GOT3 (cell line): Measurements from ENCODE around the gene RTL3.
"Not testable (repeated sequence)": the region's sequence is repeated elsewhere in the genome, so short reads cannot be mapped to it uniquely, and the experiment has no call there.

Experiments
- DNase-seq: peaks from one replicate; lab custom pipeline; 2025; ENCODE audit warnings: mixed read lengths; lab: John Stamatoyannopoulos, UW

Gene RTL3, protein sequence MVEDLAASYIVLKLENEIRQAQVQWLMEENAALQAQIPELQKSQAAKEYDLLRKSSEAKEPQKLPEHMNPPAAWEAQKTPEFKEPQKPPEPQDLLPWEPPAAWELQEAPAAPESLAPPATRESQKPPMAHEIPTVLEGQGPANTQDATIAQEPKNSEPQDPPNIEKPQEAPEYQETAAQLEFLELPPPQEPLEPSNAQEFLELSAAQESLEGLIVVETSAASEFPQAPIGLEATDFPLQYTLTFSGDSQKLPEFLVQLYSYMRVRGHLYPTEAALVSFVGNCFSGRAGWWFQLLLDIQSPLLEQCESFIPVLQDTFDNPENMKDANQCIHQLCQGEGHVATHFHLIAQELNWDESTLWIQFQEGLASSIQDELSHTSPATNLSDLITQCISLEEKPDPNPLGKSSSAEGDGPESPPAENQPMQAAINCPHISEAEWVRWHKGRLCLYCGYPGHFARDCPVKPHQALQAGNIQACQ

DNA sequence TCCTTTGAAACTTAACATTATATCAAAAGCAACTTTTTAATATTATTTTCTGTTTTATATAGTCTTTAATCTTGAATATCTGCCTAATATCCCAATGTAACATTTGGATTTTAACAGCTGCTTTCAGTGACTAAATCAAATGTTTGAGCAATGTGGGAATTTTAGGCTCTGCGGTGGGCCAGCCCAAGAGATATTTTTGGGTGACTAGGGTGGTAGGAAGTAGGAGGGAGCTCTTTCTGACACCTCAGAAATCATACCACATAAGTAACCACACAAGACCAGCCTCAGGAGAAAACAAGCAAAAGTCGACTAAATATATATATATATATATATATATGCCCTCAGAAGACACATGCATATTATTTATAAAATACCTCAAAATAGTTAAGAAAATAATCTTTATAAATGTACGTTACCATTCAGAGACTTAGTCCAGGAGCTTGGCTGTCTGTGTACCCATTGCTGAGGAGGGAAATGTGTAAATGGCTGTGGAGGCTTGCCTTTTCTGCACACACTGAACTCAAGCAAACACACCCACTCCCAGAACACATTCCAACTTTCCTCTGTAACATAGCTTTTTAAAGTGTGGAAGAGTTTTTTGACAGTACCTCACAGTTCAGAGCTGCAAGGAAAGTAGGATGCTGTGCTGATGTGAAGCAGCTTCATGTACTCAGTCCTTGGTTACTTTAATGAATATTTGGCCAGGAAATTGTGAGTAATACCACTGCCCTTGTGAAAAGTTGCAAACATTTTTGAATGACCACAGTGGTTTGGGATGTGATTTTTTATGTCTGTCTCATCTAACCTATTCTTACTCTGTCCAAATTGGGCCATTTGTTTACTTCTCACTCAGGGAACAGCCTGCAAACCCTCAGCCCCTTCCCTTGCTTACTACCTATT is at the start of gene RTL3:
Gene RTL3 (minus strand): TSS at position 484 of the 900 bp plus-strand sequence. CDS start 908 bp downstream, outside the sequence.
- no peak for DNase-seq

DNA sequence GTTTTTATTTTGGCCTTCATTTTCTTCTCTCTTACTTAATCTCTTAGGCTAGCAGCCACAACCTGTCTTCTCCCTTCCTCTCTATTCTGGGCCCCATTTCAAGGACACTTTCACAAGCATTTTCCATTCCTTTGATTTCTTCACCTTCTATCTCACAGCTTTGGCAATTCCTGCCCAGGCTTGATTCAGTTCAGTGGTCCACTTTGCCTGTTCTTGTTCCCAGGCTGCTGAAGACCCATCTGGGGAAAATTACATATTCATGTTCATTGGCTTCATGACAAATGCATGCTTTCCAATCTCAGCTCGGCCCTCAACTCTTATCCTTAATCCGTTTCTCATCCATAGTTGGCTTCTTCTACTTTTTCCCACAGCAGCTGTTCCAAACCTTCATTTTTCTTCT is 49.7 kb upstream of the RTL3 start:
- no peak for DNase-seq

- no peak for DNase-seq
These were observed 49.1 kb upstream of the RTL3 start for GRCh38 chrX:78708262-78708661.

- DNase-seq: no peak
These were observed 46.9 kb upstream of the RTL3 start for GRCh38 chrX:78706071-78706470.

- DNase-seq: no peak
These were observed 34.4 kb upstream of the RTL3 start for GRCh38 chrX:78693536-78693935.

DNA sequence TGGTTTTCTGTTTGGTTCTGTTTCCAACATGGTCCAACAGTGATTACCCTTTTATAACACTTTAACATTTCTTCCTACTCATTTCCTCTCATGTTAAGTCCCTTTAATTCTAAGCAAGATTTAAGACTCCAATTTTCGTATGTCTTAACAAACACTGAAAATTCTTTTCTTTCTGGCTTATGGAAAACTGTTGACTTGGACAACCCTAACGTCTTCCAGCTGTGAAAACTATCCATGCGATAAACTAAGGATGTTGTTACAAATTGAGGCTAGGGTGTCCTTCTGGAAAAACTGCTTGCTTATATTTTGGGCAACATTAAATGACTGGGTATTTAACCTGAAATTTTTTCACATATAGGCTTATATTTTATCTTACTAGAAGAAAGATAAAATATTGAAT is 33.9 kb upstream of the RTL3 start:
- DNase-seq: no peak

DNA sequence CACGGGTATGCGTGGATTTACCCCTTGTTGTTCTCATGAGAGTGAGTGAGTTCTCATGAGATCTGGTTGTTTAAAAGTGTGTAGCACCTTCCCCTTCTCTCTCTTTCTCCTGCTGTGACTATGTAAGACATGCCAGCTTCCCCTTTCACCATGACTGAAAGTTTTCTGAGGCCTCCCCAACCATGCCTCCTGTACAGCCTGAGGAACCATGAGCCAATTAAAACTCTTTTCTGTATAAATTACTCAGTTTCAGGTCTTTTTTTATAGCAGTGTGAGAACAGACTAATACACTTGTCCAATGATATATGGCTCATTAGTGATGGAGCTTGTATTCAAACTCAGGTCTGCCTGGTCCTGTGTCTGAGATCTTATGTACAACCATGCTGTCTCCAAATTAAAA is 28.5 kb upstream of the RTL3 start:
- no peak for DNase-seq

- DNase-seq: no peak
These were observed 14.1 kb upstream of the RTL3 start for GRCh38 chrX:78673246-78673645.

DNA sequence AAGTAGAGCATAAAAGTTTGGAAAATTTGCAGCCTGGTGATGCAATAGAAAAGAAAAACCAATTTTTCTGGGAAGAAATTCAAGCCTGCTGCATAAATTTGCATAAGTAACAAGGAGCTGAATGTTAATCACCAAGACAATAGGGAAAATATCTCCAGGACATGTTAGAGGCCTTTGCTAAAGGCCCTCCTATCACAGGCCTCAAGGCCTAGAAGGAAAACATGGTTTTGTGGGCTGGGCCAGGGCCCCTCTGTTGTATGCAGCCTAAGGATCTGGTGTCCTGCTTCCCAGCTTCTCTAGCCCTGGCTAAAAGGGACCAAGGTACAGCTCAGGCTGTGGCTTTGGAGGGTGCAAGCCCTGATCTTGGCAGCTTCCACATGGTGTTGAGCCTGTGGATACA is 6.2 kb upstream of the RTL3 start:
- DNase-seq: no peak

DNA sequence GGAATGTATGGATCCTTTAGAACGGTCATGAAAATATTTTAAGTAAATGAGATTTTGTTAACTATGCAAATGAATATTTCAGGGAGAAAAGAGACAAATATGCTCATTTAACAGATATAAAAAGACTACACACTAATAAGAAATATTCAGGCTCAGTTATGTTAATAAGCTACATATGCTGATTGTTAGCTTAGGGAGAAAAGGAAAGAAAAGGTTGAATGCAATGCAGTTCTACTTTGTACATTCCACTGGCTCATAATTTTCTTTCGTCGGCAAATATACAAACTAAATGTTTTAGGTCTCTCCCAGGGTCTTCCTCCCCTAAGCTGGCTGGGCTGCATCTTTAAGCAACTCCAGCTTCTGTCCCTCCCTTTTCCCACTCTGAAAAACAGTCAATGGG is 2.7 kb upstream of the RTL3 start:
- DNase-seq: no peak

GRCh38 chrX:78659955-78660354 is 827 bp upstream of the RTL3 start:
- no peak for DNase-seq

DNA sequence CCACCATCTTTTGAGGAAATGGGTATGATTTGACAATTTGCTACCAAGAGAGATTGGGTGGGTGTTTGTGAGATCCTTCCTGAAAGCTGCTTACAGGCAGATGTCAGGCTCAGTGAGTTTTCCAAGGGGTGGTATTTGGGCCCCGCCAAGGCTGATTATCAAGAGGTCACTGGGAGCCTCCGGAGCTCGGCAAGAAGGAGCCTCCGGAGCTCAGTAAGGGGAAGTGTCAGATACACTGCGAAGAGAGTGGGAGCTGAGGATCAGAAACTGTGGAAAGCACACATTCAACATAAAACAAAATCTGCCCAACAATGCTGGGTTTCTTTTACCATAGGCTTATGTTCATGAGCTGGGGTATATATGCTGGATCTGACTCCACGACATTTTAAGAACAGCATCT is 714 bp downstream of the RTL3 start:
- no peak for DNase-seq

DNA sequence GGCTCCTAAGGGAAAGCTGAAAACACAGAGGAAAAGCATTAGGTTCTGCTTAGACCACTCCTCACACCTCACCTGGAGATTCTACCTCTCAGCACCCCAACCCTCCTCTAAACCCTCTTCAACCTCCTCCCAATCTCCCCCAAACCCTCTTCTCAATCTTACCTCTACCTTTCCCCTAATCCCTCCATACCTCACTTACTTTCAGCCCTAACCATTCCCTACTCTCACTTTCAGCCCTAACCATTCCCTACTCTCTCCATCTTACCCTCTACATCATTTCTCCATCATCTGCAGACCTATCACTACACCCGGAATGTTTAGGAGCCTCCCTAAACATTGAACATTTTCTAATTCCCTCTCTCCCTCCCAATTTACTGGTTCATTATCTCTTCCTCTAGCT is 3.5 kb downstream of the RTL3 start:
- DNase-seq: no peak

DNA sequence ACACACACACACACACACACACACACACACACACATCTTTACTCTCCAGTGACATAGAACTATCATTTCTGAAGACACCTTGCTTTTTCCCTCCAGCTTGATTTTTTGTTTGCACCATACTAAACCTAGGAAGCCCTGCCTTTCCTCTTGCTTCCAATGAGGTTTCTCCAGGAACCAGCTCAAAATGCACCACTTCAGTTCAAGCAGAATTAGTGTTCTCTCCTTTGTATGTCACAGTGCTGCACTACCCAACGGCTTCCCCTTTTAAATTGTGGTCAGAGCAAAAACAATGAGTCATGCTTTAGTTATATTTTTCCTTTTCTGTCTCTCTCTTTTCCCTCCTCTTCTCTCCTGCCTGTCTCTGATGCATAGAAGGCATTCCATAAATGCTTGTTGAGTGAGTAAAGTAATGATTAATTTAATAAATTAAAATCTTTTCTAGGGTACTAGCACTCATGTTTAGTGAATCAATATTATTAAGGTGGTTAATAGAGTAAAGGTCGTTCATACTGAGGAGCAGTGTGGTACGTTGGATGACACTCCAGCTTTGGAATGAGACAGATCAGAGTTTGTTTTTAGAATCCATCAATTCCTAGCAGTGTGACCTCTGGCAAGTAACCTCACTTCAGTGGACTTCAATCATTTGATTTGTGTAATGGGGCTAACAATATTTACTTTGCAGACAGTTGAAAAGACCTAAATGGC is 5.9 kb downstream of the RTL3 start:
- no peak for DNase-seq

DNA sequence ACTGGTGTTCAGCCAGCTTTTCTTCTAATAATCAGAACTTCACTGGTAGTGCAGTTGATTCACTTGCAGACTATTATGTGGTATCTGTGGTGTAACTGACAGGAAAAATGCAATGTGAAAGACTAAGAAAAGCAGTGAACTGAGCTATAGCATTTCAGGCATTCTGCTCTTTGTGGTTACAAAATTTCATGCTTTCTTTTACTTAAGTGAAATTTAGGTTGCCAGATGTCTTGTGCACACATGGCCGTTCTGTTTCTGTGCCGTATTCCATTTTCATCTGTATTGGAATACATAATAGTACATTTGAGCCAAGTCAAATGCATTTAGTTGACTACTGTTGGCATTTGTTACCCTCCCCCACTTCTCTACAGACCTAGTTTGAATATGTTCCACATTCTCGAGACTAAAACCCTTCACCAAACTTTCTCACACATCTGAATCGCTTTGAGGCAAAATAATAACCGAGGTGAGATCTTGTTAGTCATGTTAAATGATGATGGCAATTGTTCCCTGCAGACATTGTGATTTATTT is 8.2 kb downstream of the RTL3 start:
- no peak for DNase-seq

DNA sequence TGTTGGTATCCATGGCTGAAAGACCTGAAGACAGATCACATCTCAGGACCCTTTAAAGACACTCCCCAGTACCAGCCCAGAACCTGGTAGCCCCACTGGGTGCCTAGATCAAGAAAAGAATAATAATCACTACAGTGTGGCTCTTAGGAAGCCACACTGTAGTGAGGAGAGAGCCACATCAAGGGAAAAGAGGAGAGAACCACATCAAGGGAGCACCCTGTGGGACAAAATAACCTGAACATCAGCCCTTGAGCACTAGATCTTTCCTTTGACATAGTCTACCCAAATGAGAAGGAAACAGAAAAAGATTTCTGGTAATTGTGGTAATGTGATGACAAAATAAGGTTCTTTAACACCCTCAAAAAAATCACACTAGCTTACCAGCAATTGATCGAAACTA is 15.3 kb downstream of the RTL3 start:
- no peak for DNase-seq

DNA sequence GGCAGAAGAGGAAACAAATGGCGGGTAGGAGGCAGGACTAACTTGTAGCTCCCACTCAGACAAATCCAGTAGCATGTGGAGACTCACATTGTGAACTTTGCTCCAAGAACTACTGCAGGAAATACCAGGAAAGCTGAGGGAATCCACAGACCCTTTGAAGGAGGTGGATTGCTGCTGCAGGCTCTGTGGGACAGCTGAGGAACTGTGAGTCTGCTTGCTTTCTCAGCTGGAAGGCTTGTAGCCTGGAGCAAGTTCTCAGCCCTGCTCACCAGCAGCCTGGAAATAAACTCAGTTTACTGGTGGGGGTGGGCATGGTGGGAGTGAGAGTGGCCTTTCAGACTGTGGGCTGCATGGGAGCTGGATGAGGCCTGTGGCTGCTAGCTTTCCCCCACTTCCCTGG is 16.0 kb downstream of the RTL3 start:
- no peak for DNase-seq

GRCh38 chrX:78636096-78636495 is 23.0 kb downstream of the RTL3 start:
- not testable (repeated sequence) for DNase-seq

GRCh38 chrX:78624962-78625909 is 33.9 kb downstream of the RTL3 start:
- DNase-seq: no peak

GRCh38 chrX:78624426-78624825 is 34.7 kb downstream of the RTL3 start:
- DNase-seq: no peak

DNA sequence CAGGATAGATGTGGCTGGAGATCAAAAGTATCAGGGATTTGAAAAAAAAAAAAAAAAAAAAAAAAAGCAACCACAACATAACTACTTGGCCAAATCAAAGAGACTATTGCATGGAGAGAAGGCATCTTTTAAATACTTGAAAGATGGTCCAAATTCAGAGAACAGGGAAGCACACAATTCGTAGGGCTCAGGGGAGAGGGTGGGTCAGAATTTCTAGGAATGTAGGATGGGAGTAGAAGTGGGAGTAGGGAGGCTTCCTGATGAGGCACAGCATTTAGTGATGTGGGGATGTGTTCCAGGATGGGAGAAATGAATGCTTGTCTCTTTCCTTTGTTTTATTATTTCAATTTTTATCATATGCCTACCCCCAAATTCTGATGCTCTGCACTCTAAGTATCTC is 36.3 kb downstream of the RTL3 start:
- DNase-seq: no peak
